ENCODE measurements around the gene KRTAP4-9. TPM values are rescaled to one million over a fixed set of nuclear protein-coding genes. Genes with fewer than 3 reads are reported as not detected.
"Not testable (repeated sequence)": the region's sequence is repeated elsewhere in the genome, so short reads cannot be mapped to it uniquely, and the experiment has no call there.

KRTAP4-9 gene
- total RNA-seq, 4 donors from 2014 or later: not detected

DNA sequence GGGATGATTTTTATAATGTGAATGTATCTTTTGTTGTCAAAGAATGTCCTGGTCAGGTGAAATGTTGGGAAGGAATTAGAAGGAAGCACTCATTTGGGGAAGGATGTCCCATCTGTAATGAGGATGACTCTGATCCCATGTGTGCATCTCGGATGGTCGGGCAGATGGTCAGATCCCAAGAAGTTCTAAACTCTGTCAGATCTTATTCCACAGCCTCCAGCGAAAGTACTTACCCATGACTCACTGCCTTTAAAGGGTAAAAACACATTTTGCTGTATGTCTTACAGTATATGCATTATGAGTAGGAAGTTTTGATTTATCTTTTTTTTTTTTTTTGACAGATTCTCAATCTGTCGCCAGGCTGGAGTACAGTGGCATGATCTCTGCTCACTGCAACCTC, 13.5 kb downstream of the KRTAP4-9 start:
- ATAC-seq (ENCODE audit: low FRiP score): no peak
- DNase-seq (ENCODE audit: low spot score): no peak
- TF ChIP-seq, protein P1, sequence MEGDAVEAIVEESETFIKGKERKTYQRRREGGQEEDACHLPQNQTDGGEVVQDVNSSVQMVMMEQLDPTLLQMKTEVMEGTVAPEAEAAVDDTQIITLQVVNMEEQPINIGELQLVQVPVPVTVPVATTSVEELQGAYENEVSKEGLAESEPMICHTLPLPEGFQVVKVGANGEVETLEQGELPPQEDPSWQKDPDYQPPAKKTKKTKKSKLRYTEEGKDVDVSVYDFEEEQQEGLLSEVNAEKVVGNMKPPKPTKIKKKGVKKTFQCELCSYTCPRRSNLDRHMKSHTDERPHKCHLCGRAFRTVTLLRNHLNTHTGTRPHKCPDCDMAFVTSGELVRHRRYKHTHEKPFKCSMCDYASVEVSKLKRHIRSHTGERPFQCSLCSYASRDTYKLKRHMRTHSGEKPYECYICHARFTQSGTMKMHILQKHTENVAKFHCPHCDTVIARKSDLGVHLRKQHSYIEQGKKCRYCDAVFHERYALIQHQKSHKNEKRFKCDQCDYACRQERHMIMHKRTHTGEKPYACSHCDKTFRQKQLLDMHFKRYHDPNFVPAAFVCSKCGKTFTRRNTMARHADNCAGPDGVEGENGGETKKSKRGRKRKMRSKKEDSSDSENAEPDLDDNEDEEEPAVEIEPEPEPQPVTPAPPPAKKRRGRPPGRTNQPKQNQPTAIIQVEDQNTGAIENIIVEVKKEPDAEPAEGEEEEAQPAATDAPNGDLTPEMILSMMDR (IDR thresholded peaks at IDR 0.05): no peak

DNA sequence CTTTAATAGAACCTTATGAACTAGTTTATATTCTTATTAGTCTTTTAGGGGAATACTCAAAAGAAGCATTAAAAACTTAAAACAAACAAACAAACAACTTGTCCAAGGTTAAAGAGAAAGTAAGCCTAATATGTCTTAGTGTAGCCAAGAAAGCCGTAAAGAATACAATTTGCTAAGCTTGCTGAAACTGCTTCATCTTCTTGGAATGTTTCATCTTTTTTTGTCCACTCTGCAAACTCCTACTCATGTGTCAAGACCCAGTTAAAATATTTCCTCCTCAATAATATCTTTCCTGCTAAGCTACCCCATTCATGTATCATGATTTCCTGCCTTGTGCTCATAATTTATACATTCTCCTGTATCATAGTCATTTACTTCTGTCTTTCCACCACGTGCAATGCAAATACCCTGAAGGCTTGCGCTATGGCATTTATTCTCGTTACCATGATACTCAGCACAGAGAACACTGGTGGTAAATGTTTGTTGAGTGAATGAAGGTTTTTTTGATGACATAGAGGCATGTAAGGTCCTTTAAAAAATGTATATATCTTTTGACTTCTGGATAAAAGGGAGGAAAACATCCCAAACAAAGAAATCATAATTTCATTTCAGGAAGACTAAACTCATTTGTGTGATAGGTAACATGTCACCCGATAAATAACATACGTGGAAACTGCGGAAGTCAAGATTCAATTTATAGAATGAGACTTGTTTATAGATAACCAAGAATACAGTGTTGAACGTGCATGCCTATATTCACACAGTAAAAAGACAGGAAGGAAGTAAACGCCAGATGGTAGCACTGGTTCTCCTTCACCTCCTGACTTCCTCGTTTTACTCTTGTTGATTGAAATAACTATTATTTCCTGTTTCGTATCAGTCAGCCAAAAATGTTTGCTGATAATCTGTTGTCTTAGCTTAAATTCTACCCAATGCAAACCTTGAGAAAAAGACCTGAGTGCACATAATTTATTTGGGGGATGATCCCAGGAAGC, 14.8 kb downstream of the KRTAP4-9 start:
- not testable (repeated sequence) for DNase-seq (ENCODE audit: low spot score); ATAC-seq (ENCODE audit: low FRiP score)

DNA sequence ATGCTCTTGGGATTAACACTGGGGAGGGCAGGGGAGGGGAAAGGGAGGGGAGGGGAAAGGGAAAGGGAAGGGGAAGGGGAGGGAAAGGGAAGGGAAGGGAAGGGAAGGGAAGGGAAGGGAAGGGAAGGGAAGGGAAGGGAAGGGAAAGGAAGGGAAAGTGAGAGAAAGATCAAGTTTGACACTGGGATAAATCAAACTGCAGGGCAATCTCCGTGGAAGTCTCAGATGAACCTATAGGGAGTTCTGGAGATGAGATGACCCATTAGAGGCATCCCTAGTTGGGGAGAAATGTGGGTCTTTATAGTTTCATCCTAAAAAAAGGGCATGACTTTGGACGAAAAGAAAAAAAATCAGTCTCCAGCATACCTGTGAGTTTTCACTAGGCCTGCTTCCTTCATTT, 16.6 kb downstream of the KRTAP4-9 start:
- ATAC-seq (ENCODE audit: low FRiP score): no peak
- no peak for DNase-seq (ENCODE audit: low spot score)
- TF ChIP-seq, protein P1 (IDR thresholded peaks at IDR 0.05): no peak

DNA sequence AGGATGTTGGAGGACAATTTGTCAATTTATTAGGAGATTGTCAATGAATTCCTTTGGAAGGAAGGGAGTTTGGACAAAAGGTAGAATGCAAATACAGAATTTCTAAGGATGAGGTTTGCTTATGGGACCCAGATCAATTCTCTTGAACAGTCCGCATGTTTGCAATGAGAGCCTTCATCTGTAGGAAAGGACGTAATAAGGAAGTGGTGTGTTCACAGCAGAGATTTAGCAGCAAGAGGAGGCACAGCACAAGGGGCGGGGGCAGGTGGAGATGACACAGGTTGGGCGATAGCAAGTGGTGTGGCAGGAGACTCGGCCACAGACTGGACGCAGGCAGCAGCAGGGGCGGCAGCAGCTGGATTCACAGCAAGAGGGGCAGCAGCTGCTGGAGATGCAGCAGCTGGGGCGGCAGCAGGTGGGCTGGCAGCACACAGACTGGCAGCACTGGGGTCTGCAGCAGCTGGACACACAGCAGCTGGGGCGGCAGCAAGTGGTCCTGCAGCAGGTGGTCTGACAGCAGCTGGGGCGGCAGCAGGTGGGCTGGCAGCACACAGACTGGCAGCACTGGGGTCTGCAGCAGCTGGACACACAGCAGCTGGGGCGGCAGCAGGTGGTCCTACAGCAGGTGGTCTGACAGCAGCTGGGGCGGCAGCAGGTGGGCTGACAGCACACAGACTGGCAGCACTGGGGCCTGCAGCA, 18.3 kb downstream of the KRTAP4-9 start:
- not testable (repeated sequence) for ATAC-seq (ENCODE audit: low FRiP score); DNase-seq (ENCODE audit: low spot score)

DNA sequence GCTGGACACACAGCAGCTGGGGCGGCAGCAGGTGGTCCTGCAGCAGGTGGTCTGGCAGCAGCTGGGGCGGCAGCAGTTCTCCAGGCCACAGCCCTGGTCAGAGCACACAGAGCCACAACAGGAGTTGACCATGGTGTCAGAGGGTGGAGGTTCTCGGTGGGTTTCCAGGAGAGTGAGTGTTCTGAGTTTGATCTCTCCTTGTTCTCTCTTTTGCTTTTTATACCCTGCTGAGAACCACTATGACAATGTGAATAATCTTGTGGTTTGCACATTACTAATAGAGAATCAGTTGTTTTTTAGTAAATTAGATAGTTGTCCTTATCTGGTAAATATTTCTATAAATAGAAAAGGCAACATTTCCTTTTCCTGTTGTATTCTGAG, 18.8 kb downstream of the KRTAP4-9 start, which contains the start of gene KRTAP4-12:
TSS of gene KRTAP4-12 (minus strand) at position 192 of the 381 bp plus-strand sequence. CDS start at position 132, 60 bp downstream.
- not testable (repeated sequence) for ATAC-seq (ENCODE audit: low FRiP score); DNase-seq (ENCODE audit: low spot score)

DNA sequence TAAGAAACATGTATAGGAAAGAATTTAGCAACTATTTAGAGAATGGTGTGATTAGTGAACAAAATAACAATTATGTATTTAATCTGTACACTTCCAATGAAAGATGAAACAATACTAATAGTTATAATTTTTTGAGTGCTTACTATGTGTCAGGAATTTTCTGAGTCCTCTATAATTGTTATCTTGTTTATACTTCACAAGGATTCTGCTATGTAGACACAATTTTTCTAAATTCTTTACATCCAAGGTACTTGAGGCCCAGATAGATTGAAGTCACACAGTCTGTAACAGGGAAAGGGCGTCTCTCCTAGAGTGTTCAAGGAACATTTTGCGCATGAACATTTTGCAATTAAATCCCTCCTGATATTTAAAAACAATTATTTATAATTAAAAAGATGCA, 19.9 kb downstream of the KRTAP4-9 start:
- DNase-seq (ENCODE audit: low spot score) (no peak), ATAC-seq (ENCODE audit: low FRiP score) (no peak)
- TF ChIP-seq, protein P1 (IDR thresholded peaks at IDR 0.05): no peak

DNA sequence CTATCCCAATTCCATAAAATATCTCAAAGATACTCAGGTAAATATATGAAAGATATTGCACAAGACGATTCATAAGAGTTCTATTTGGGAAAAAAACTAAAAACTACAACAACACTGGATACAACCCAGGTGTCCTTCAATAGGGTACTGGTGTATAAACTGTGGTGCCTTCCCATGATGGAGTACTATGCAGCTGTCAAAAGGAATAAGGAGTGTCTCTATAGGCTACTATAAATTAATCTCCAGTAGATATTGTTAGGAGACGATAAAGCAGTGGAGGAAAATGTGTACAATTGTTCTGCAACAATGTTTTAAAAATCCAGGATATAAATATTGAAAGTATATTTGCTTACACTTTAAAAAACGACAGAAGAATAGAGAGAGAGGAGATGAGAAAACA, 21.2 kb downstream of the KRTAP4-9 start:
- TF ChIP-seq, protein P1 (IDR thresholded peaks at IDR 0.05): no peak
- ATAC-seq (ENCODE audit: low FRiP score) (no peak), DNase-seq (ENCODE audit: low spot score) (no peak)

DNA sequence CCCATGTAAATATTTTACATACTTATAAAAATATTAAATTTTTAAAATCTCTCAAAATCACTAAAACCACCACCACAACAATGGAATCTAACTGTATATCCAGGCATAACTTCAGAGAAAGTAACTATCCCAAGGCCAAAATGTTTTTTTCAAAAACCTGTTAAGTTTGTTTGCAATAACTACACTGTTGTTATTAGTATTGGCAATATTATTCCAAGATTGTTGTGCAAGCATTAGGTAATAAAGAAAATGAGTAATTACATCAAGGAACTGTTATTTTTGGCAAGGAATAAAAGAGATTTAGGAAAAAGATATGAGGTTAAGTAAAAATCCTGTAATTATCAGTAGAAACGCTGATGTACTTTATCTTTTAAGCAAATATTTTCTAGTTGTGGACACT, 22.2 kb downstream of the KRTAP4-9 start:
- TF ChIP-seq, protein P1 (IDR thresholded peaks at IDR 0.05): no peak
- no peak for ATAC-seq (ENCODE audit: low FRiP score)
- no peak for DNase-seq (ENCODE audit: low spot score)

Data from omental fat pad (tissue), 4 donors.